NCI-H1436 treated with DMSO at 0.1 percent for 48 hours (cell line): ENCODE results near the gene CELA2B.
"Not testable (repeated sequence)": the region's sequence is repeated elsewhere in the genome, so short reads cannot be mapped to it uniquely, and the experiment has no call there.

Experiments used
- DNase-seq: peaks from one replicate; lab custom pipeline; 2025; lab: John Stamatoyannopoulos, UW

The CELA2B gene

DNA sequence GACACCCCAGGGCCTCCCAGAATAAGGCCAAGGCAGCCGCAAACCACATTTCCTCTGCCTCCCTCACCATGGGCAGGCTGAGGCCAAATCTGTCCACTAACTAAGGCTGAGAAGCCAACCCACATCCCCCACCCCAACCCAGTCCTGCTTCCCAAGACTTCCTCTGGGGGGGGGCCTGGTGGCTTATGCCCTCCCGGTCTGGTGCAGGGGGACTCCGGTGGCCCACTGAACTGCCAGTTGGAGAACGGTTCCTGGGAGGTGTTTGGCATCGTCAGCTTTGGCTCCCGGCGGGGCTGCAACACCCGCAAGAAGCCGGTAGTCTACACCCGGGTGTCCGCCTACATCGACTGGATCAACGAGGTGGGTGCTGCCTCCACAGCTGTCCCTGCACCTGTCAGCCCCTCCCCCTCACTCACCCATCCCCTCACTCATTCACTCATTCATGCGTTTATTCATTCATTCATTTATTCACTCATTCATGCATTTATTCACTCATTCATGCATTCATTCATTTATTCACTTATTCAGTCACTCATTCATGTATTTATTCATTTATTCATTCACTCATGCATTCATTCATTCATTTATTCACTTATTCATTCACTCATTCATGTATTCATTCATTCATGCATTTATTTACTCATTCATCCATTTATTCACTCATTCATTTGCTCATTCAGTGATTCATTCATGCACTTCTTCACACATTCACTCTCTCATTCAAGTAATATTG is 30.3 kb upstream of the CELA2B start:
- no peak for DNase-seq

DNA sequence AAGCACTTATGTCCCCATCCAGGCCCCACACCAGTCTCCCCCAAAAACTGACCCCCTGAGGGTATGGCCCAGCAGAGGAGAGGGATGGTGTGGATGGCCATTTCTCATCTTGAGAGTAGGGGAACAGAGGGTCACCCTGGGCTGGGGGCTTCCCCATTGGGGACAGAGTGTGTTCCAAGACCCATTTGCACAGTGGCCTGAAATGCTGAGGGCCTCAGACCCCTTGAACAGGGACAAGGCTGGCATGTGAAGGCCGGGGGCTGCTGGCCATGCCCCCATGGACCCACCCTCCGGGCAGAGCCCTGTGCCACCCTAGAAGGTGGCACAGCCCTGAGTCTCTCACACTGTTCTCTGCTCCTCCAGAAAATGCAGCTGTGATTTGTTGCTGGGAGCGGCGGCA is 29.7 kb upstream of the CELA2B start:
- no peak for DNase-seq

DNA sequence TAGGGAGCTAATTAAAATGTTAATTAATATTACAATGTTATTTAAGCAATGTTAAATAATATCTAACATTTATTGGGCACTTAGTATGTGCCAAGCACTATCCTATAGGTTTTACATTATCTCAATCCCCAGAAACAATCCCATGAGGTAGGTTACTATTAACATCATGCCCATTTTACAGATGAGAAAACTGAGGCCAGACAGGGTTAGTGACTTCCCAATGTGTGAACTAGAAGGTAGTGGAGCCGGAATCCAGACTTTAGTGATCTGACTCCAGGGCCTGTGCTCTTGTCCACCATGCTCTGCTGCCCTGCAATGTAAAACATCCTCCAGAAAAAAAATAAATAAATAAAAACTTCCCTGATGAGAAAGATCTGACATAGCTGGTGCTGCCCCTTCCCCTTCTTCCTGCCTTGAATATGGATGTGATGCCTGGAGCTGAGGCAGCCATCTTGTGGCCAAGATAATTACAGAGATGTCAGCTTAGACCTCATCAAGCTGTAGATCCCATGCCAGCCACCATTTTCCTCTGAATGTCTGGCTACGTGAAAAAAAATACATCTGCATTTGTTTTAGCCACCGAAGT is 26.9 kb upstream of the CELA2B start:
- DNase-seq: no peak

DNA sequence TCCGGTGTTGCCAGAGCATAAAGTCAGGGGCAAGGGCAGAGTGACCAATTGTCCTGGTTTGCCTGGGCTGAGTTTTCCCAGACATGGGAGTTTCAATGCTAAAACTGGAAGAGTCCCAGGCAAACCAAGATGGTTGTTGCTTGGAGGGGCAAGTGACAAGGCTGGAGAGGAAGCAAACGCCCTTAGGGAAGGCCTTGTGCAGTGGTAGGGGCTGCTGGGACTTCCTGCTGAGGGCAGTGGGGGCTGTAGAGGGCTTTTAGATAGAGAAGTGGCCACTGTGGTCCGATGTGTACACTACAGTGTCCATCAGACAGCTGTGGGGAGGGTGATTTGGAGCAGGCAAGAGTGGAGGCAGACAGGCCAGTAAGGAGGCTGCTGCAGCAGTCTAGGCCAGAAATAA is 26.3 kb upstream of the CELA2B start:
- no peak for DNase-seq

DNA sequence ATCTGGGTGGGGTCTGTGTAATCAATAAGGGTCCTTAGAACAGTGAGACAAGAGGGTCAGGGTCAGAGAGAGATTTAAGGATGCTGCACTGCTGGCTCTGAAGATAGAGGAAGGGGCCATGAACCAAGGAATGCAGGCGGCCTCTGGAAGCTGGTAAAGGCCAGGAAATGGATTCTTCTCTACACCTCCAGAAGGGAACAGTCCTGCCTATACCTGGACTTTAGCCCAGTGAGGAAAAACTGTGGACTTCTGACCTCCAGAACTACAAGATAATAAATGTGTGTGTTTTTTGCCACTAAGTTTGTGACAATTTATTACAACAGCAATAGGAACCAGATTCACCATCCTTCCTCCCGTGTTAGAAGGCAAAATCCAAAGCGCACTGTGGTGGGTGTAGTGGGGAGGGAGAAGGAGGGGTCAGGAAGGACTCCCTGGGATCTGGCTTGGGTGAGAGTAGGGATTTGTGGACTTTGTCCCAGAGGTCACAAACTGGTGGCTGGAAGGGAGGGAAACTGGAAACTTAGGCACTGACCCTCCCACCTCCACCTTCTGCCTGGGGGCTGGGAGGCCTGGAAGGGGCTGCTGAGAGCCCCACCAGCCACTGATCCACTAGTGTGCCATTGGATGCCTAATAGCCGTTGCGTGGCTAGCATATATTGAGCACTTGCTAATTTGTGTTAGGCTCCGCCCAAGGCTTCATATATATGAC is 24.7 kb upstream of the CELA2B start:
- no peak for DNase-seq

DNA sequence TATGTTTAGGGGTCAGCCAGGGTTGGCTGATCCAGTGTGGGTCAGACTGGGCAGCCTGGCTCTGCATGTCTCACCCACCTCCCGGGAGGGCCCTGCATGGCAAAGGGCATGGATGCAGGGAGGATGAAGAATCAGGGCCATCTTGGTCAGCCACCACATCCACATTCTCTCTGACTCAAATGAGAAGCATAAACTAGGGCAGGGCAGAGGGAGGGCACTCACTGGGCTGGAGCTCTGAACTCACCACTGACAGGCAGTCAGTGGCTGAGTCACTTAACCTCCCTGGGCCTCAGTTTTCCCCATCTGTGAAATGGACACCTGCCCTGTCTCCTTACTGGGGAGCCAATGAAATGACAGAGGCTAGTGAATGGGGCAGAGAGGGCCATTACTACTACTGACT is 23.7 kb upstream of the CELA2B start:
- DNase-seq: no peak

DNA sequence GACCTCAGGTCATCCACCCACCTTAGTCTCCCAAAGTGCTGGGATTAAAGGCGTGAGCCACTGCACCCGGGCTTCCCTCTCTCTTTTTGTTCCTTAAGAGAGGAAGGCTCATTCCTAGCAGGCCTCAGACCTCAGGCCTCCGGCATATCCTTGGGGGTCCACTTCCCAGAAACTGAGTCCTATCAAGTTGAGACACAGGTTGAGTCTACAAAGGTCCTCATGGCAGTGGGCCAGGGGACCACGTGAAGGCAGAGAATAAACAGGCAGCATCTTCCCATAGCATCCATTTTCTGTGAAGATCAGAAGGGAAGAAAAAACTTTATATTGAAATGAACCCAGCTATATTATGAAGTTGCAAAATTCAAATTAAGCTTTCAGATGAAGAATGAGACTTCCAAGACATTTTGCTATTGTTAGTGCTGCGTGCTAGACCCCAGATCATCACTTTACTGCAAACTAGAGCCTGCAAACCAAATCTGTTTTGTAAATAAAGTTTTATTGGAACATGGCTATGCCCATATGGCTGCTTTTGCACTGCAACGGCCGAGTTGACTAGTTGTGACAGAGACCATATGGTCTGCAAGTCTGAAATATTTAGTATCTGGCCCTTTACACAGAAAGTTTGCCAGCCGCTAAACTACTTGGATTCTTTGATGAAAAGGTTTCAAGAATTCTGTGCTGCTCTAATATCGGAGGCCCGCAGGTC is 22.9 kb upstream of the CELA2B start:
- no peak for DNase-seq

DNA sequence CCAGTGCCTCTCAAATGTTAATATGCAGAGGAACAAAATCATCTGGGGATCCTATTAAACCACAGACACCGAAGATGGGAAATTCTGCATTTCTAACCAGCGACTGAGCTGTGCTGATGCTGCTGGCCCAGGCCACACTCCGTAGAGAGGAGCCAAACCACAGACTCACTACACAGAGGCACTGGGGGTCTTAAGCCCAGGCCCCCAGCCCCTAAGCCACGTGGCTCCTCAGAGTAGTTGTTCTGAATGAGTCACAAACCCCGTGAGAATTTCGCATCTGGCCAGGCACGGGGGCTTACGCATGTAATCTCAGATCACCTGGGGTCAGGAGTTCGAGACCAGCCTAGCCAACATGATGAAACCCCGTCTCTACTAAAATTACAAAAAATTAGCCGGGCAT is 22.2 kb upstream of the CELA2B start:
- DNase-seq: no peak

DNA sequence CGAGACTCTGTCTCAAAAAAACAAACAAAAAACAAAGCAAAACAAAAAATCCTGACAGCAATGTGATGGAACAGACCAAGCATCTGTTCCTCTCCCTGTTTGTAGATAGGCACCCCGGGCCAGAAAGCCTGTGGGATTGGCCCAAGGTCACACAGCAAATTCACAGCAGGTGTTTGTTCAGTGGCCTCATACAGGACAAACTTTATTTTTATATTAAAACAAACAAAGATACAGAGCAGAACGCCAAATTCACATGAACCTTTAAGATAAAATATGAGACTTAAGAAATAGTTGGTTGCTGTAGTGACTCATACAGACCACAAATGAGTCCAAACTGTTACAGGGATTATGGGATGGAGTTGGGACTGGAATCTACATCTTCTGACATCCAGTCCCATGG is 21.6 kb upstream of the CELA2B start:
- no peak for DNase-seq

DNA sequence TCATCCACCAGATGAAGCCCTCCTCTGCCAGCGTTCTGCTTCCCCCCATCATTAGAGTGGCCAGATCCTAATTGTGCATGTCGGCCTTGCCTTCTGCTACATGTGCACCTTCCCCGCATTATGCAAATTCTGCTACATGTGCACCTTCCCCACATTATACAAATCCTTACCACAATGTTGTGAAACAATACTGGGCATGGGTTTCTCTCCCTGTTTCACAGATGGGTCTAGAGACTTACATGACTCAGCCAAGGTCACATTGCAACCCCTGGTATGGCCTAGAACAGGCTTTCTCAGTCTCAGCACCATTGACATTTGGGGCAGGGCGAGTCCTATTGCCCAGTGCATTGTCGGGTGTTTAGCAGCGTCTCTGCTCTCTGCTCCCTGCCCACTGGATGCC is 20.4 kb upstream of the CELA2B start:
- no peak for DNase-seq

DNA sequence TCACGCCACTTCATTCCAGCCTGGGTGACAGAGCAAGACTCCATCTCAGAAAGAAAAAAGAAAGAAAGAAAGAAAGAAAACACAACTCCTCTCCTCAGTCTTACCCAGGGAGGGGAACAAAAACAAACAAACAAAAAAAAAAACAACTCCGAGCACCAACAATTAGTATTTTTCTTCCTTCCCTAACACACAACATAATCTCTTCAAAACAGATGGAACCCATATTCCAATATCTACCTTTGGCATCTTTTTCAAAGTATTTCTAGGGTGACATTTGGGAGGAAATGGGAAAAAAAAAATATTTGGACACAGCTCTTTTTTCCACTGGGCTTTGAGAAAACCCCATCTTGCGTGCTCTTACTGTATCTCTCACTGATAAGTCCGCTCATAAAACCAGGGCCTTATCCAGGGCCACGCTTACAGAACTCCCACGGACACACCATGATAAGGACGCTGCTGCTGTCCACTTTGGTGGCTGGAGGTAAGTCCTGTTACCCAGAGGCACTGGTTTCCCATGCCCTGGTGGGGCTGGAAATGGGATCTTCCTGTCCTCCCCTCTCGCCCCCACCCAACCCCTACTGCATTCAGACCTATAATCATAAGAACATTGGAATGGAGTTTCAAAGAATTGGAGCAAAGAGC is 19.5 kb upstream of the CELA2B start, which contains the start of gene CELA2A:
CELA2A (plus strand) TSS at position 420 of the 642 bp plus-strand sequence; CDS start at position 442, 22 bp downstream.
- DNase-seq: no peak

DNA sequence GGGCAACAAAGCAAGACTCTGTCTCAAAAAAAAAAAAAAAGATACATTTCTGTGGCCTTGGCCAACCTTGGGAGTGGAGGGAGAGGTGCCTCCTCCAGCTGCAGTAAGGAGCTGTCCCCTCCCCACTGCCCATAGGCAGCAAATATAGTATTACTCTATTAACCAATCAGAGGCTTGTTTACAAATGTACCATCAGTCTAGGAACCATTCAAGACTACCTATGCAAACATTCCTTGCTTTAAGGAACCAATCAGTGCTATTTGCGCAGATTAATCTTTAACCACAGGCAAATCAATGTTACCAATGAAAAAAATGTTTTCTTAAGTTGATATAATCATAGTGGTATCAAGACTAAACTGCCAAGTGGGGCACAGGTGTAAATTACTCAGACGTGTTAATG is 18.3 kb upstream of the CELA2B start:
- DNase-seq: no peak

DNA sequence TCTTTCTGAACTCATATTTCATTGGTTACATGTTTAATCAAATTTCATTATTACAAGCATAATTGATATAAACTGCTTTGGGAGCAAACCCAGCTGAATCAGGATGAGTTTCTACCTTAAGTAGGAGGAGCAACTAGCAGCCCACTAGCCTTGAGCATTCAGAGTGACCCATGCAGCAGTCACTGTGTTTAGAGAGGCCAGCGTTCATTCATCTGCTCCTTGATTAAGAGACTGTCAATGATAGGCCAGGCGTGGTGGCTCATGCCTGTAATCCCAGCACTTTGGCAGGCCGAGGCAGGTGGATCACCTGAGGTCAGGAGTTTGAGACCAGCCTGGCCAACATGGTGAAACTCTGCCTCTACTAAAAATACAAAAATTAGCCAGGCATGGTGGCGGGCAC is 17.5 kb upstream of the CELA2B start:
- not testable (repeated sequence) for DNase-seq

DNA sequence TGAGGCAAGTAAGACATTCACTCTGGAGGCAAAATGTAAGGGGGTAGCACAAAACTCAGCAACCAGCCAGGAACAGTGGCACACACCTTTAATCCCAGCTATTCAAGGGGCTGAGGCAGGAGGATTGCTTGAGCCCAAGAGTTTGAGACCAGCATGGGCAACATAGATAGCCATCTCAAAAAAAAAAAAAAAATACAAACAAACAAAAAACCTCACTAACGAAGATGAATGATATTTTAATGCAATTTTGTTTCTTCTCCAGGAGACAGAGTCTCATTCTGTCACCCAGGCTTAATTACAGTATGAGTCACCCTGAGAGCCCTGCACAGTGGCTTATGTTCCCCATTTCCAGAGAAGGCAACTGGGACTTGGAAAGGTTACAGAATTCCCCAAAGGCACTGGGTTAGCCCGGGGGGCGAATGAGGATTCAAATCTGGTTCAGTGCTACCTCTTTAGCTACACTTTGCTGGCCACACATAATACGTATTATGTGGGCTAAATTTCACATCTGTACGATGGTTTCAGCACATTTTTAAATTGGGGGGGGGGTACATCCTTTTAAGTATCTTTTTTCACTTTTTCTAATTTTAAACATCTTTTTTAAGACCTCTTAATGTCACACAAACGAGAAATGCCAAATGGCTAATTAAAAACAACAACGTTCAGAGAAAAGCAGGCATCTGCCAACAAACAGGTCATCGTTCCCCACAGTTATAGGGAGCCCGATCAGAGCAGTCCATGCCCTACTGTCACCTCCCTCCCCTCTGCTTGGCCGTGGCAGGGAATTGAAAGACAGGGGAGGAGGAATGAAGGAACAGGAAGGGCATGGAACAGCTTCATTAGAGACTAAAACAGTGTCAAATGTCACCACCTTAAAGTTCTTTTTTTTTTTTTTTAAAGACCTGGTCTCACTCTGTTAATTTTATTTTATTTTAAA is 15.9 kb upstream of the CELA2B start:
- no peak for DNase-seq

DNA sequence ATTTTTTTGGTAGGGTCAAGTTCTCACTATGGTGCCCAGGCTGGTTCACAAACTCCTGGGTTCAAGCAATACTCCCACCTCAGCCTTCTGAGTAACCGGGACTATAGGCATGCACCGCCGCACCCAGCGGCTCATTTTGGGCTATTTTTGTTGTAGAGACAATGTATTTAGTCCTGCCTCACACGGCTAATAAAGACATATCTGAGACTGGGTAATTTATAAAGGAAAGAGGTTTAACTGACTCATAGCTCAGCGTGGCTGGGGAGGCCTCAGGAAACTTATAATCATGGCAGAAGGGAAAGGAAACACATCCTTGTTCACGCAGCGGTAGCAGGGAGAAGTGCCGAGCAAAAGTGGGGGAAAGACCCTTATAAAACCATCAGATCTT is 15.2 kb upstream of the CELA2B start:
- no peak for DNase-seq

DNA sequence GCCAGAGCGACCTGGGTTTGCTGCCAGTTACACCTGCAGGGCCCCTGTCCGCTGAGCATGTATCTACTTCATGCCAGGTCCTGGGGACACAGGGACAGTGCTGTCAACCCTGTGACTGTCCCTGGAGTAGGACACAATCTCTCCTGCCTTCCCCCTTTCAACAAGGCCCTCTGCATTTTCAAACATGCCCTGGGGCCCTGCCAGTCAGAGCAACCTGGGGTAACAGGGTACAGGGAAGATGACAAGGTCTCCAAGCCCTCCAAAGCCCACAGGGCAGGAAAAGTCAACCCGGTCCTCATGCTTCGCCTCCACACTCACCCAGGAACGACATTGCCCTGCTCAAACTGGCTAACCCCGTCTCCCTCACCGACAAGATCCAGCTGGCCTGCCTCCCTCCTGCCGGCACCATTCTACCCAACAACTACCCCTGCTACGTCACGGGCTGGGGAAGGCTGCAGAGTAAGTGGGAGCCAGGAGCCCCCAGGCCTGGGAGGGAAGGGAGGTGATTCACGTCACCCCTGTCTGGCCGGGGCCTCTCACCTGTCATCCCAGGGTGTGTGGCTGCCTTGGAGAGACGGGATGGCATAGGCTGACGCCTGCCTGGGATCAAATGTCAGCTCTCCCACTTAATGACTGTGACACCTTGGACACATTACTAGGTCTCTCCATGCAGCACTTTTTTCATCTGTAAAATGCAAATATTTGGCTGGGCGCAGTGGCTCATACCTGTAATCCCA is 12.7 kb upstream of the CELA2B start:
- DNase-seq: not testable (repeated sequence)

DNA sequence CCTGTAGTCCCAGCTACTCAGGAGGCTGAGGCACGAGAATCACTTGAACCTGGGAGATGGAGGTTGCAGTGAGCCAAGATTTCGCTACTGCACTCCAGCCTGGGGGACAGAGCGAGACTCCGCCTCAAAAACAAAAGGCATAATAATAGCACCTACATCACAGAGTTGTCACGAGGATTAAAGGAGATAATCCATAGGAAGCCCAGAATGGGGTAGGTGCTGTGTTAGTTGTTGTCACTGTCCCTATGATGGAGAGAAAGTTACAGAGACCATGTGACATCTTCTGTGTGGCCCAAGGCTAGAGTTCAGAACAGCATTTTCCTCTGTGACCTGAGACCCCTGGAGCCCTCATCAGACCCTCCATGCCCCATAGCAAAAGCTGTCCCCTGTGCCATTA is 12.0 kb upstream of the CELA2B start:
- DNase-seq: not testable (repeated sequence)

DNA sequence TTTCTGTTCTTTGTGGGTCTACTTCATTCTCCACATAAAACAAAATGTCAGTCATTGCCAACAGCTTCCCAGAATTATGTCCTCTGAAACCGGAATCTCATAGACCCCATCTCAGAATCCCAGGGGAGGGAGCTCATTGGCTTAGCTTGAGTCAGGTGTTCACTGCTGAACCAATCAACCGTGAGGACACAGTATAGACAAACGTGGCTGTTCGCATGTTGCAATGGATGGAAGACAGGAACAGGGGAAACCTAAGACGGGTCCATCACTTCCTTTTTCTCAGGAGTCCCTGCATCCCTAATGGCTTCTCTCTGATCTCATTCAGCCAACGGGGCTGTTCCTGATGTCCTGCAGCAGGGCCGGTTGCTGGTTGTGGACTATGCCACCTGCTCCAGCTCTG is 10.2 kb upstream of the CELA2B start:
- DNase-seq: no peak

DNA sequence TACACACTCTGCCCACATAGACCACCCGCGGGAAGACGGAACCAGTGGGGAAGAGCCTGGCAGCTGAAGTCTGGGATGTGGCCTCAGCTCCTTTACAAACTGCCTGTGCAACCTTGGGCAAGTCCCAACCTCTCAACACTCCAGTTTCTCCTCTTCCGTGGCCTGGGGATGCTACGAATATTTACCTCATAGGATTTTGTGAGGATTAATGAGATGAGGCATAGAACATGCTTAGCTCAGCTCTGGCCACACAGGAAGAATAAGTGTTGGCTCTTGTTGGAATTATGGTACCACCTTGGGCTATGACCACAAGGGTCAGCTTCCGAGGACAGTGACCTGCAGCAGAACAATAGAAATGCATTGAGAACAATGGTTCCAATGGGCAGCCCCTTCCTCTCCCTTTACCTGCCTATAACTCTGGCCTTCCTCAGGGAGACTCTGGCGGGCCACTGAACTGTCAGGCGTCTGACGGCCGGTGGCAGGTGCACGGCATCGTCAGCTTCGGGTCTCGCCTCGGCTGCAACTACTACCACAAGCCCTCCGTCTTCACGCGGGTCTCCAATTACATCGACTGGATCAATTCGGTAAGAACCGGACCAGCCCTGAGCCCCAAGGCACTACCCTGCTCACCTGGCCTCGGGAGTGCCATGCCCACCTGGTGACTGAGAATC is 8.8 kb upstream of the CELA2B start:
- not testable (repeated sequence) for DNase-seq

DNA sequence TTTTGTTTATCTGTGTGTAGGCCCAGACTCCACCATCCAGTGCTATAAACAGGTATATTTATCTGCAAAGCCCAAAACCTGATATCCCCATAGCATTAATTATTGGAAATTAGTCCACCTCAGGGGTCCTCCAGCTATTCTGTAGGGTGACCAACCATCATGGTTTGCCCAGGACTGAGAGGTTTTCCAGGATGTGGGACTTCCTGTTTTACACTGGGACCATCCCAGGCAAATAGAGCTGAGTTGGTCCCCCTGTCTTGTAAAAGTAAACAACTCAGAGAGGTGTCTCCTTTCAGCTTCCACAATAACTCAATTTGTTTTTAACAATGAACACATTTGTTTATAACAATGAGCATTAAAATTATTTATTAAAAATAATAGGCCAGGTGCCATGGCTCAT is 7.8 kb upstream of the CELA2B start:
- DNase-seq: no peak
